IMR-90 (cell line): ENCODE measurements around the gene C1orf141. TPM values are rescaled to one million over a fixed set of nuclear protein-coding genes. Genes with fewer than 3 reads are reported as not detected.

Source experiments
- ATAC-seq: fragments of 200-7000 bp; cut with Tn5 transposase; 2 replicates; pipeline ENCODE4 v1.9.1; 2020; ENCODE audit warnings: low read depth, mild to moderate bottlenecking, moderate library complexity
- BruUV-seq: library from RNA; stranded (reverse); fragments of 400-500 nt; replicated peaks from 2 replicates; lab custom pipeline; 2021; lab: Mats Ljungman, UMichigan
- CTCF ChIA-PET: fragments of 300-600 bp; formaldehyde crosslinking; extraction: SDS; loops from one replicate; lab custom pipeline; 2021; ENCODE audit warnings: antibody characterized with exemption; lab: Yijun Ruan, JAX
- POLR2A ChIA-PET: fragments of 300-600 bp; sonication (Branson Sonifier 250); formaldehyde crosslinking; loops from one replicate; lab custom pipeline; 2022; ENCODE audit warnings: antibody characterized with exemption; ENCODE audit not compliant: unreplicated experiment; lab: Charles Lee
- DNase-seq: peaks from one replicate; pipeline ENCODE4 v3.0.0; 2013
- H2AFZ ChIP-seq: replicated peaks from 2 replicates; pipeline ENCODE3; 2013; ENCODE audit warnings: low read length, mild to moderate bottlenecking; ENCODE audit not compliant: poor library complexity
- H2AK5ac ChIP-seq: 2 replicates; pipeline ENCODE4 v1.6.1; 2013; ENCODE audit warnings: low read depth, low read length, inconsistent platforms
- H2AK9ac ChIP-seq: replicated peaks from 2 replicates; pipeline ENCODE3; 2013; ENCODE audit warnings: mild to moderate bottlenecking, low read depth, low read length, moderate library complexity; ENCODE audit not compliant: poor library complexity
- H2BK120ac ChIP-seq: 2 replicates; pipeline ENCODE4 v1.6.1; 2013; ENCODE audit warnings: low read depth, low read length, inconsistent platforms
- H2BK15ac ChIP-seq: 3 replicates; pipeline ENCODE4 v1.6.1; 2013; ENCODE audit warnings: low read depth, low read length, inconsistent platforms
- H2BK20ac ChIP-seq: 2 replicates; pipeline ENCODE4 v1.6.1; 2013; ENCODE audit warnings: low read depth, mild to moderate bottlenecking, inconsistent platforms, low read length, moderate library complexity
- H2BK5ac ChIP-seq: 2 replicates; pipeline ENCODE4 v1.6.1; 2013; ENCODE audit warnings: mild to moderate bottlenecking, low read depth, low read length, inconsistent platforms; ENCODE audit not compliant: poor library complexity, severe bottlenecking
- H3K14ac ChIP-seq: replicated peaks from 2 replicates; pipeline ENCODE4 v1.6.1; 2013; ENCODE audit warnings: low read depth, low read length, inconsistent platforms
- H3K18ac ChIP-seq: 2 replicates; pipeline ENCODE4 v1.6.1; 2013; ENCODE audit warnings: low read depth, low read length, control low read depth
- H3K23ac ChIP-seq: 2 replicates; pipeline ENCODE4 v1.6.1; 2013; ENCODE audit warnings: low read depth, low read length, inconsistent platforms
- H3K27ac ChIP-seq: 2 replicates; pipeline ENCODE4 v1.5.1; 2013; ENCODE audit warnings: mild to moderate bottlenecking, control low read depth, low read length; ENCODE audit not compliant: insufficient read depth
- H3K27me3 ChIP-seq: 2 replicates; pipeline ENCODE4 v1.6.1; 2013; ENCODE audit warnings: low read length; ENCODE audit not compliant: control insufficient read depth, insufficient read depth
- H3K36me3 ChIP-seq: 2 replicates; pipeline ENCODE4 v1.6.1; 2013; ENCODE audit warnings: low read length, mixed read lengths; ENCODE audit not compliant: control insufficient read depth, insufficient read depth
- H3K4ac ChIP-seq: 2 replicates; pipeline ENCODE4 v1.6.1; 2013; ENCODE audit warnings: low read depth, low read length, inconsistent platforms
- H3K4me1 ChIP-seq: 2 replicates; pipeline ENCODE4 v1.6.1; 2013; ENCODE audit warnings: low read length, mixed read lengths; ENCODE audit not compliant: control insufficient read depth, insufficient read depth
- H3K4me2 ChIP-seq: 2 replicates; pipeline ENCODE4 v1.6.1; 2013; ENCODE audit warnings: low read depth, mild to moderate bottlenecking, control low read depth, low read length, moderate library complexity
- H3K4me3 ChIP-seq: 2 replicates; pipeline ENCODE4 v1.5.1; 2013; ENCODE audit warnings: low read depth, mild to moderate bottlenecking, control low read depth, low read length, moderate library complexity; ENCODE audit not compliant: insufficient read depth
- H3K56ac ChIP-seq: 2 replicates; pipeline ENCODE4 v1.6.1; 2013; ENCODE audit warnings: low read length, inconsistent platforms; ENCODE audit not compliant: insufficient read depth; ENCODE audit errors: extremely low read depth
- H3K79me1 ChIP-seq, 2 experiments: 2 replicates each; pipeline ENCODE4 v1.6.1; 2013; ENCODE audit warnings: low read length in 2 of 2, inconsistent platforms in 1 of 2, low read depth in 1 of 2
- H3K9ac ChIP-seq: 2 replicates; pipeline ENCODE4 v1.6.1; 2013; ENCODE audit warnings: low read depth, low read length, control low read depth
- H3K9me1 ChIP-seq: 2 replicates; pipeline ENCODE4 v1.6.1; 2013; ENCODE audit warnings: low read length, inconsistent platforms; ENCODE audit not compliant: insufficient read depth
- H3K9me3 ChIP-seq: 2 replicates; pipeline ENCODE4 v1.6.1; 2013; ENCODE audit warnings: low read length; ENCODE audit not compliant: control insufficient read depth, insufficient read depth
- H4K20me1 ChIP-seq: 2 replicates; pipeline ENCODE4 v1.6.1; 2013; ENCODE audit warnings: low read length, inconsistent platforms; ENCODE audit not compliant: insufficient read depth
- H4K5ac ChIP-seq: 2 replicates; pipeline ENCODE4 v1.6.1; 2013; ENCODE audit warnings: mild to moderate bottlenecking, low read depth, low read length, control low read depth
- H4K8ac ChIP-seq, 2 experiments: 2 replicates each; pipeline ENCODE4 v1.6.1; 2013; ENCODE audit warnings: low read depth in 2 of 2, low read length in 2 of 2, control low read depth in 1 of 2, inconsistent platforms in 1 of 2
- H4K91ac ChIP-seq: 2 replicates; pipeline ENCODE4 v1.6.1; 2013; ENCODE audit warnings: low read depth, low read length, inconsistent platforms; ENCODE audit not compliant: insufficient read depth
- ELK1 ChIP-seq: fragments of 150-350 bp; IDR thresholded peaks from 2 replicates; pipeline ENCODE4 v1.6.1; 2016; ENCODE audit warnings: low read depth, mild to moderate bottlenecking, low read length, moderate library complexity, borderline replicate concordance
- MAFK ChIP-seq: IDR thresholded peaks from 2 replicates; pipeline ENCODE4 v1.6.1; 2012; ENCODE audit warnings: low read depth, low read length, improper control_type of control experiment
- MAZ ChIP-seq: IDR thresholded peaks from 2 replicates; pipeline ENCODE4 v1.6.1; 2012; ENCODE audit warnings: low read depth, mild to moderate bottlenecking, low read length, improper control_type of control experiment, moderate library complexity, borderline replicate concordance
- MXI1 ChIP-seq: IDR thresholded peaks from 2 replicates; pipeline ENCODE4 v1.6.1; 2012; ENCODE audit warnings: low read depth, mild to moderate bottlenecking, low read length, moderate library complexity, borderline replicate concordance
- WGBS, 2 experiments: methylation state at CpG; one replicate each; pipeline versions ENCODE4 v1.1.5 to v1.1.7; 2013; ENCODE audit warnings: missing lambda C conversion rate in 2 of 2; ENCODE audit not compliant: insufficient read length in 1 of 2; ENCODE audit errors: extremely low coverage in 2 of 2; 5-methylcytosine and 5-hydroxymethylcytosine counted together
- dilution Hi-C: fragments of 300-500 bp; cut with HindIII; formaldehyde crosslinking; loops from one replicate; pipeline ENCODE4 v1.14.3; 2018; ENCODE audit warnings: low sequenced_read_pairs; ENCODE audit not compliant: unreplicated experiment
- in situ Hi-C: fragments of 300-500 bp; cut with MboI; formaldehyde crosslinking; loops from 3 replicates; pipeline ENCODE4 v1.14.3; 2019; ENCODE audit warnings: low sequenced_read_pairs, inconsistent platforms, mixed read lengths
- intact Hi-C: fragments of 100-400 bp; cut with micrococcal nuclease; formaldehyde crosslinking; loops from 2 replicates; pipeline ENCODE4 v1.10.0; 2022
- polyA plus RNA-seq, 3 experiments: library from polyadenylated mRNA; depleted of rRNA; stranded (reverse); fragments of >200 nt; gene quantifications; 2 replicates each; pipeline ENCODE4 v1.2.3, GENCODE V29; 2012; ENCODE audit warnings: low replicate concordance in 1 of 3
- total RNA-seq: library from RNA; depleted of rRNA; stranded (reverse); fragments of >200 nt; gene quantifications from 2 replicates; pipeline ENCODE4 v1.2.3, GENCODE V29; 2012

The C1orf141 gene
- total and polyA plus RNA-seq, 2 of the 4 experiments (the other 2 are of a cell fraction): not detected

GRCh38 chr1:67089685-67090208 is 45.0 kb downstream of the C1orf141 start:
- no CpG with 5 or more reads among the region's 1 CpG for WGBS, 2 experiments
- H3K4ac ChIP-seq: no peak overlapping the region
- no peak overlapping the region for H2AK5ac ChIP-seq
- BruUV-seq: no TSS peak
- H3K79me1 ChIP-seq: no peaks in the 10 kb centered on the region
- ATAC-seq (no peak), DNase-seq (no peak)
- no peaks in the 10 kb centered on the region for H4K20me1 ChIP-seq
- no peaks in the 10 kb centered on the region; the same call in 1 of the 2 replicates for H3K9me3 ChIP-seq
- H2BK20ac ChIP-seq: no peak overlapping the region
- no peaks in the 10 kb centered on the region for H3K4me1 ChIP-seq
- H3K56ac ChIP-seq: no peak overlapping the region
- intact Hi-C loops: no loop called here
- in situ Hi-C loops: no loop called here
- ChIA-PET POLR2A (no interaction called here), CTCF (no interaction called here)
- H2AK9ac ChIP-seq: no peak overlapping the region
- no peak overlapping the region for H3K4me3 ChIP-seq
- H3K4me2 ChIP-seq: no peak overlapping the region
- no peaks in the 10 kb centered on the region; the same call in 1 of the 2 replicates for H3K27me3 ChIP-seq
- H3K9me1 ChIP-seq: no peaks in the 10 kb centered on the region
- no peak overlapping the region for H2BK120ac ChIP-seq
- no peak overlapping the region for H2AFZ ChIP-seq
- H3K9ac ChIP-seq: no peak overlapping the region
- H2BK15ac ChIP-seq: no peak overlapping the region
- H3K36me3 ChIP-seq: no peaks in the 10 kb centered on the region
- H4K8ac ChIP-seq: no peak overlapping the region
- dilution Hi-C loops: no loop called here
- no peak overlapping the region for H2BK5ac ChIP-seq
- no peak overlapping the region for H3K23ac ChIP-seq
- no peak overlapping the region for H3K14ac ChIP-seq
- no peak overlapping the region for H4K5ac ChIP-seq
- no peak overlapping the region for H4K91ac ChIP-seq
- H3K18ac ChIP-seq: no peak overlapping the region
- no peak for TF ChIP-seq ELK1
- TF ChIP-seq MAZ: no peak
- no peak for TF ChIP-seq MXI1
- TF ChIP-seq MAFK: no peak
- no peak overlapping the region for H3K27ac ChIP-seq
